Gastroesophageal sphincter (tissue), 3 donors: ENCODE data around the gene WWTR1.

Experiments
- EP300 ChIP-seq: sonication (generic); formaldehyde crosslinking; IDR thresholded peaks from one replicate; pipeline ENCODE4 v1.6.1; 2017; ENCODE audit warnings: antibody characterized with exemption, mild to moderate bottlenecking
- POLR2A ChIP-seq, 2 donors: fragments of 450-650 bp; IDR thresholded peaks; one replicate each; pipeline ENCODE4 v1.6.1; 2017; ENCODE audit warnings: antibody characterized with exemption in 2 of 2, mild to moderate bottlenecking in 2 of 2, moderate library complexity in 1 of 2
- POLR2AphosphoS5 ChIP-seq: sonication (generic); formaldehyde crosslinking; IDR thresholded peaks from one replicate; pipeline ENCODE4 v1.6.1; 2017; ENCODE audit warnings: antibody characterized with exemption
- TF ChIP-seq, protein P1 (sequence below), 4 experiments: fragments of 200-600 bp in 2 of 4; fragments of 450-650 bp in 2 of 4; sonication (generic) in 1 of 4; IDR thresholded peaks; one replicate each; pipeline ENCODE4 v1.5.1; 2017 to 2019; ENCODE audit warnings: antibody characterized with exemption in 4 of 4, mild to moderate bottlenecking in 2 of 4, moderate library complexity in 2 of 4

- TF ChIP-seq, protein P1, sequence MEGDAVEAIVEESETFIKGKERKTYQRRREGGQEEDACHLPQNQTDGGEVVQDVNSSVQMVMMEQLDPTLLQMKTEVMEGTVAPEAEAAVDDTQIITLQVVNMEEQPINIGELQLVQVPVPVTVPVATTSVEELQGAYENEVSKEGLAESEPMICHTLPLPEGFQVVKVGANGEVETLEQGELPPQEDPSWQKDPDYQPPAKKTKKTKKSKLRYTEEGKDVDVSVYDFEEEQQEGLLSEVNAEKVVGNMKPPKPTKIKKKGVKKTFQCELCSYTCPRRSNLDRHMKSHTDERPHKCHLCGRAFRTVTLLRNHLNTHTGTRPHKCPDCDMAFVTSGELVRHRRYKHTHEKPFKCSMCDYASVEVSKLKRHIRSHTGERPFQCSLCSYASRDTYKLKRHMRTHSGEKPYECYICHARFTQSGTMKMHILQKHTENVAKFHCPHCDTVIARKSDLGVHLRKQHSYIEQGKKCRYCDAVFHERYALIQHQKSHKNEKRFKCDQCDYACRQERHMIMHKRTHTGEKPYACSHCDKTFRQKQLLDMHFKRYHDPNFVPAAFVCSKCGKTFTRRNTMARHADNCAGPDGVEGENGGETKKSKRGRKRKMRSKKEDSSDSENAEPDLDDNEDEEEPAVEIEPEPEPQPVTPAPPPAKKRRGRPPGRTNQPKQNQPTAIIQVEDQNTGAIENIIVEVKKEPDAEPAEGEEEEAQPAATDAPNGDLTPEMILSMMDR (IDR thresholded peaks at IDR 0.05) = no peak
- TF ChIP-seq EP300 (no peak), POLR2AphosphoS5 (no peak), POLR2A (IDR thresholded peaks at IDR 0.05) (no peak)
Observed at GRCh38 chr3:149529099-149529498, 128.7 kb downstream of the WWTR1 start.
